GM21717 (cell line): ENCODE measurements around the gene PILRB.

Source experiments
- ATAC-seq: cut with Tn5 transposase; IDR thresholded peaks from one replicate; pipeline ENCODE4 v1.9.1; 2021; ENCODE audit warnings: mild to moderate bottlenecking, moderate library complexity; ENCODE audit not compliant: unreplicated experiment

Gene PILRB

DNA sequence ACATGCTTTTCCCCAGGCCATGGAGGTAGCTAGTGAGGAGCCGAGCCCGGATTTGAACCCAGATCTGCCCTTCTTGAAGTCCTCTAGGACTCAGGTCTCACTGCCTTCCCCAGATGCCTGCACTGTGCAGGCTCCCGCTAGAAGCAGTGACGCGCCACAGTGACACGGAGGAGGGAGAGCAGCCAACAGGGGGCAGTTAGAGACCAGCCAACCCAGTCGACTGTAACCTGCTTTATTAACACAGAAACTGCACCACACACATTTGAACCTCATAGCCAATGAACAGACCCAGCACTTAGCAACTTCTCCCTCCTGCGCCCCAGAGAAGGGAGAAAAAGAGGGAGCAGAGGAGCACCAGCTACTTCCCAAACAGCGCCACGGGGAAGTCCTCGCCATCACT lies 42.7 kb downstream of the PILRB start:
- ATAC-seq: no peak

DNA sequence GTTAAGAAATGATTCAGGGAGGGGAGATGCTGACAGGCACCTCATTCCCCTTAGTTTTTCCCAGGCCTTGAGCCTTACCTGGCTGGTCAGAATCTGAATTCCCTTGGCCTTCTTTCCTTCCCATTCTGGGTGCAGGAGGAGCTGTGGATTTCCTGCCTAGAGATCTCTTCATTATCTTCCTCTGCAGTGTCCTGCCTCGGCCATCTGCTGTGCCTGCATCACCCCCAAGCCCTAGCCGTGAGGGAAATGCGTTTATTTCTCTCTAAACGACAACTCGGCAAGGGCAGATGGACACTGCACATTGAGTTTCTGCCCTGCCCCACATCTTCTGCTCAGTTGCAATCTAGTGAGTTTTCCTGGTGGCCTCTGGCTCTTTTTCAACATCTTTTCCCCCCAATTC lies 43.9 kb downstream of the PILRB start:
- ATAC-seq: no peak

DNA sequence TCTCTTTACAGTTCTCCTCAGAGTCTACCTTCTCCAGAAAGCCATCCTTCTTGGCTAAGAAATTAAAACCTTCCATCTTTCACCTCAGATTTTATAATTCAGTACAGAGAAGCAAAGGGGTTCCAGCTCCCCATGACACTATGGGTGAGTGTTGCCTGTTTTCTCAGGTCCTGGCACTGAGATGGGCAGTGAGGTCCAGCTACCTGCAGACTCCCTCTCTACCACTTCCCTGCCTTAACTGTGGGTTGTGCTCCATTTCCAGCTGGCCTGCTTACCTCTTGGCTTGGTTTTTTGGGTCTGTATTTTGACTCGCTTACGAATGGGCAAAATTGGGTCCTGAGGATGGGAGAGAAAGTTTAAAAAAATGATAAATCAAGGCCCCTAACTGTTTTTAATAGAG lies 44.3 kb downstream of the PILRB start:
- no peak for ATAC-seq

DNA sequence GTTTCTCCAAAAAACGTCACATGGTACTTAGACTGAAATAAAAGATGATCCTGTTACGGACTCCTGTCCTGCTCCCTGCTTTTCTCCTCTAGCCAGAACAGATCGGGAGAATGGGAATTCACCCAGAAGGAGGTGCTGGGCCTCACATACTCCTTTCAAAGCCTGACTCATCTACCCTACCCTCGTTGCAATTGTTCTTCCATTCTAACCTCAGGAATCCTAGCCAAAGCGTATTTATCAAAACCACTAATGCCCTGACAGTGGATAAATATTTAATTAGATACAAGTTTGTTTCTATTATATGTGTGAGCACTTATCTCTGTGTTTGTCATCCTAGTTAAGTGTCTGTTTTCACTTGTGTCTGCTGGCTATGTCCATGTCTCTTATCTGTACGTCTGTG lies 48.9 kb downstream of the PILRB start:
- ATAC-seq: no peak

DNA sequence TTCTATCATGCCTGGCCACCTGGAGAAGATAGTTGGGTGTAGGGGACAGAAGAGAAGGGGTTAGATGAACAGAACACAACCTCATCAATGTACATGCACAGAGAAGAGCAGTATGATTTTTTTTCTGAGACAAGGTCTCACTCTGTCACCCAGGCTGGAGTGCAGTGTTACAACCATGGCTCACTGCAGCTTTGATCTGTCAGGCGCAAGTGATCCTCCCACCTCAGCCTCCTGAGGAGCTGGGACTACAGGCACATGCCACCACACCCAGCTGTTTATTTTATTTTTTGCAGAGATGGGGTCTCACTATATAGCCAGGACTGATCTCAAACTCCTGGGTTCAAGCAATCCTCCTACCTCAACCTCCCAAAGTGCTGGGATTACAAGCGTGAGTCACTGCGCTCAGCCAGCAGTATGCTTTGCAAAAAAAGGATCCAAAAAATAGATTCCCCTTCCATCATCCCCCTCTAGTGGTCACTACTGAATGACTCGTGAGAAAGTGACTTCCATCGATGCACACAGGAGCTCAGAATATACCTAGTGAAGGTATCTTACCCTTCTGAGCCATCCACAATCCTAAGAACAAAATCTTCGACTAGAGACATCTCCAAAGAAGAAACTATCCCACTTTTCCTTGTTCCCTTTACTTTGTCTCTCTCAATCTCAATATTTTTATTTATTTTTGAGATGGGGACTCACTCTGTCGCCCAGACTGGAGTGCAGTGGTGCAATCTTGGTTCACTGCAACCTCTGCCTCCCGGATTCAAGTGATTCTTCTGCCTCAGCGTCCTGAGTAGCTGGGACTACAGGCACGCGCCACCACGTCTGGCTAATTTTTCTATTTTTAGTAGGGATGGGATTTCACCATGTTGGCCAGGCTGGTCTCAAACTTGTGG lies 49.6 kb downstream of the PILRB start:
- ATAC-seq: peak; percentile 55

DNA sequence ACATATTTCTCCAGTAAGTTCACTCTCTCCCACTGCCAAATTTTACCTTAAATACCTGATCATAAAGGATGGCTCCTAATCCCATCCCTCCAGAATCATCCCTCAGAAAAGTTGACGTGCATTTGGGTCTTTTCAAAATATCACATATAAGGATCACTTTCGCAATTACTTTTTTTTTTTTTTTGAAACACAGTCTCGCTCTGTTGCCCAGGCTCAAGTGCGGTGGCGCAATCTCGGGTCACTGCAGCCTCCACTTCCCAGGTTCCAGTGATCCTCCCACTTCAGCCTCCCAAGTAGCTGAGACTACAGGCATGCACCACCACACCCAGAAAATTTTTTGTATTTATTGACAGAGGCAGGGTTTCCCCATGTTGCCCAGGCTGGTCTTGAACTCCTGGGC lies 53.2 kb downstream of the PILRB start:
- ATAC-seq: no peak

DNA sequence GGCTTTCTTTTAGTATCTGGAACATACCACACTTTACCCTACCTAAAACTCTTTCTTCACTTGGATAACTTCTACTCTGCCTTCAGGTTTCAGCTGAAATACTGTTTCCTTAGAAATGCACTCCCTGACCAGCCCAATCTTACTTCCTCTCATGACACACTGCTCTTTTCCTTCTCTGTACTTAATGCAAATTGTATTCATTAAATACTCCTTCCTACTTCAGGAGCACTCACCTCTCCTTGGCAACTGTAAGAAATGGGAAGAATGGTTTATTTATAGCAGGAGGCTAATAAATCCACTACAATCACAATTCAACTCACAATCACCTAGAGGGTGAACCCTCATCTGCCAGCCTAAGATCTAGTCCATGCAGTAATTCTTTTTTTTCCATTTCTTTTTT lies 55.4 kb downstream of the PILRB start:
- no peak for ATAC-seq

DNA sequence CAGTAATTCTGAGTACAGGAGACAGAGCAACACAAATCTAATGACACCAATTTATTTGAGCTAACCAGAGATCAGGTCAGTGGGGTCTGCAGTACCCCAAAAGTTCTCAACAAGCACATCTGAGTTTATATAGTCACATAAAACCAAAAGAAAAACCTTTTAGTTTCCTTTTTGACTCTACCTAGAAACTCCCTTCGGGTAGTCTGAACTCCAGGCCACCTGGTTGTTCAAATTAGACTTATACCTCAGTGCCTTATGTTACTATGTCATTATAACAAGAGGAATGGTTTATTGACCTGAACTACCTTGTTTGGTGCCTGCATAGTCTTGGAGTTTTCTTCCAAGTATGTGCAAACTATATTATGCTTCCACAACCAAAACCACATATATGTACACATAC lies 56.0 kb downstream of the PILRB start:
- ATAC-seq: no peak

DNA sequence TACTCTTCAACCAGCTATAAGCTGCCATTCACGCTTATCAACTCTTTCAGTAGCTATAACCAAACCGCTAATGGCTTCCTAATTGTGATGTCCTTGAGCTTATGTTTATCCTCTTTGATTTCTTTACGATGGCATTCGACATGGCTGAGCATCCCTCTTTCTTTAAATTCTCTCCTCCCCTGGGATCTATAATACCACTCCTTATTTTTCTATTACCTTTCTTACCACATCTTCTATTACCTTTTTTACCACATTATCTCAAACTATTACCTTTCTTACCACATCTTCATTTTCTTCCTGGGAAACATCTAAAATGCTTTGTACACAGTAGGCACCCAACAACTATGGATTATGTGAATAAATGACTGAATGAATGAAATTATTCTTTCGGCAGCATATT lies 57.5 kb downstream of the PILRB start:
- ATAC-seq: no peak
